ENCODE measurements around the gene IL34. TPM values are rescaled to one million over a fixed set of nuclear protein-coding genes. Genes with fewer than 3 reads are reported as not detected.

Gene IL34
- total and polyA plus RNA-seq, 2 of the 13 experiments (the other 11 are each of a cell fraction or from before 2014, with no cell fraction given) = 1.2 to 1.3 TPM

- TF ChIP-seq ZSCAN20 (CRISPR knock-in tag; IDR thresholded peaks at IDR 0.05; ENCODE audit: borderline replicate concordance) = 0 out of 2 replicates have a peak, but pooled peaks have one; percentile 33
- no peak for TF ChIP-seq ARNT2 (CRISPR knock-in tag; IDR thresholded peaks at IDR 0.05; ENCODE audit: low read depth)
- TF ChIP-seq HNF1A (IDR thresholded peaks at IDR 0.05; ENCODE audit: low read depth) = no peak
- no peak; the same call in 1 of the 2 replicates for TF ChIP-seq HNF1A (CRISPR knock-in tag; IDR thresholded peaks at IDR 0.05; ENCODE audit: borderline replicate concordance)
- no peak for TF ChIP-seq SMAD1 (CRISPR knock-in tag; IDR thresholded peaks at IDR 0.05; ENCODE audit: borderline replicate concordance, low read depth)
- TF ChIP-seq FOXA3 (CRISPR knock-in tag; IDR thresholded peaks at IDR 0.05) = peak; percentile 74
- TF ChIP-seq ZNF670 (CRISPR knock-in tag; IDR thresholded peaks at IDR 0.05; ENCODE audit: borderline replicate concordance) = no peak
- peak; percentile 42; the same call in 1 of the 2 replicates for TF ChIP-seq ZNF263 (CRISPR knock-in tag; IDR thresholded peaks at IDR 0.05)
- no peak for TF ChIP-seq ZSCAN22 (CRISPR knock-in tag; IDR thresholded peaks at IDR 0.05)
- peak; percentile 61; the same call in 1 of the 2 replicates for TF ChIP-seq ZFP90 (CRISPR knock-in tag; IDR thresholded peaks at IDR 0.05; ENCODE audit: borderline replicate concordance)
- no peak for TF ChIP-seq NFIC (IDR thresholded peaks at IDR 0.05; ENCODE audit: low read length)
- TF ChIP-seq NFYB (CRISPR knock-in tag; IDR thresholded peaks at IDR 0.05) = no peak
- TF ChIP-seq ZNF609 (CRISPR knock-in tag; IDR thresholded peaks at IDR 0.05; ENCODE audit: borderline replicate concordance) = no peak
- peak; percentile 58 for TF ChIP-seq KAT8 (CRISPR knock-in tag; IDR thresholded peaks at IDR 0.05)
- no peak for TF ChIP-seq ZNF329 (CRISPR knock-in tag; IDR thresholded peaks at IDR 0.05; ENCODE audit: low read depth)
- no peak for TF ChIP-seq ARID3A (IDR thresholded peaks at IDR 0.05; ENCODE audit: low read depth, low read length)
These were observed 42.9 kb downstream of the IL34 start (continued) for GRCh38 chr16:70689035-70689969.
